HEK293T (cell line): ENCODE data around the gene MTO1.

ENCODE experiments used
- ARNT ChIP-seq: fragments of 450-650 bp; IDR thresholded peaks from 2 replicates; pipeline ENCODE4 v1.6.1; 2017; ENCODE audit warnings: mild to moderate bottlenecking
- BHLHE40 ChIP-seq: fragments of 450-650 bp; IDR thresholded peaks from 2 replicates; pipeline ENCODE4 v1.6.1; 2016; ENCODE audit warnings: mild to moderate bottlenecking, moderate library complexity, borderline replicate concordance
- CTBP1 ChIP-seq: fragments of 450-650 bp; IDR thresholded peaks from 2 replicates; pipeline ENCODE4 v1.6.1; 2016; ENCODE audit warnings: borderline replicate concordance
- FOXA1 ChIP-seq: fragments of 450-650 bp; IDR thresholded peaks from 2 replicates; pipeline ENCODE4 v1.6.1; 2016; ENCODE audit warnings: mild to moderate bottlenecking
- FOXM1 ChIP-seq: fragments of 450-650 bp; IDR thresholded peaks from 2 replicates; pipeline ENCODE4 v1.6.1; 2017; ENCODE audit warnings: mild to moderate bottlenecking, borderline replicate concordance
- L3MBTL2 ChIP-seq: fragments of 450-650 bp; conservative IDR thresholded peaks from 2 replicates; pipeline ENCODE4 v1.6.1; 2016; ENCODE audit warnings: mild to moderate bottlenecking
- LEF1 ChIP-seq: fragments of 450-650 bp; IDR thresholded peaks from 2 replicates; pipeline ENCODE4 v1.6.1; 2017; ENCODE audit warnings: mild to moderate bottlenecking, borderline replicate concordance
- NFRKB ChIP-seq: fragments of 450-650 bp; IDR thresholded peaks from 2 replicates; pipeline ENCODE4 v1.6.1; 2016; ENCODE audit warnings: mild to moderate bottlenecking, moderate library complexity
- SP1 ChIP-seq: fragments of 450-650 bp; IDR thresholded peaks from 2 replicates; pipeline ENCODE4 v1.6.1; 2017
- SUZ12 ChIP-seq: fragments of 450-650 bp; IDR thresholded peaks from 2 replicates; pipeline ENCODE4 v1.6.1; 2016; ENCODE audit warnings: mild to moderate bottlenecking
- TARDBP ChIP-seq: fragments of 450-650 bp; IDR thresholded peaks from 2 replicates; pipeline ENCODE4 v1.6.1; 2016
- TF ChIP-seq, protein P1 (sequence below): fragments of 450-650 bp; IDR thresholded peaks from 2 replicates; pipeline ENCODE4 v1.6.1; 2016

DNA sequence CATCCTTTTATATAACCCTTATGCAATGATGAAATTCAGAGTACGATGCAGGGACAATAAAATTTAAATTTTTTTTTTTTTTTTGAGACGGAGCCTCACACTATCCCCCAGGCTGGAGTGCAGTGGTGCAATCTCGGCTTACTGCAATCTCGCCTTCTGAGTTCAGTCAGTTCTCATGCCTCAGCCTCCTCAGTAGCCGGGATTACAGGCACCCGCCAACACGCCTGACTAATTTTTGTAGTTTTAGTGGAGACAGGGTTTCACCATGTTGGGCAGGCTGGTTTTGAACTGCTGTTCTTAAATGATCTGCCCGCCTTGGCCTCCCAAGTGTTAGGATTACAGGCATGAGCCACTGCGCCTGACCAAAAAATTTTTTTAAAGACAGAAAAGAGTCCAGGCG, 15.2 kb downstream of the MTO1 start:
- TF ChIP-seq FOXA1: no peak
- no peak for TF ChIP-seq BHLHE40
- no peak for TF ChIP-seq NFRKB
- no peak for TF ChIP-seq L3MBTL2
- no peak for TF ChIP-seq SP1
- TF ChIP-seq, protein P1, sequence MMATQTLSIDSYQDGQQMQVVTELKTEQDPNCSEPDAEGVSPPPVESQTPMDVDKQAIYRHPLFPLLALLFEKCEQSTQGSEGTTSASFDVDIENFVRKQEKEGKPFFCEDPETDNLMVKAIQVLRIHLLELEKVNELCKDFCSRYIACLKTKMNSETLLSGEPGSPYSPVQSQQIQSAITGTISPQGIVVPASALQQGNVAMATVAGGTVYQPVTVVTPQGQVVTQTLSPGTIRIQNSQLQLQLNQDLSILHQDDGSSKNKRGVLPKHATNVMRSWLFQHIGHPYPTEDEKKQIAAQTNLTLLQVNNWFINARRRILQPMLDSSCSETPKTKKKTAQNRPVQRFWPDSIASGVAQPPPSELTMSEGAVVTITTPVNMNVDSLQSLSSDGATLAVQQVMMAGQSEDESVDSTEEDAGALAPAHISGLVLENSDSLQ: no peak
- no peak for TF ChIP-seq TARDBP
- no peak for TF ChIP-seq ARNT
- no peak for TF ChIP-seq FOXM1
- no peak for TF ChIP-seq CTBP1
- TF ChIP-seq SUZ12: no peak
- no peak for TF ChIP-seq LEF1
